ENCODE measurements around the gene CHRNA3. TPM values are rescaled to one million over a fixed set of nuclear protein-coding genes. Genes with fewer than 3 reads are reported as not detected.

Gene CHRNA3
- total and polyA plus RNA-seq, 12 donors = 0.04 to 9.2 (median 0.54) TPM; not detected in 4

GRCh38 chr15:78663703-78664102 is 42.9 kb upstream of the CHRNA3 start:
- 86 to 91% methylated on average over 1 of the region's 1 CpG for WGBS, 2 donors
- Histone ChIP-seq H3K27ac (no peak overlapping the region), H3K27me3 (peaks cover 0 to 7% (median 0%) of the 10 kb centered on the region in 7 donors), H3K4me3 (no peak overlapping the region), H3K4me1 (peaks cover 0 to 7% (median 0%) of the 10 kb centered on the region in 9 donors), H3K9me3 (no peaks in the 10 kb centered on the region), H3K36me3 (no peaks in the 10 kb centered on the region)
- ATAC-seq = no peak
- no peak for TF ChIP-seq CTCF (IDR thresholded peaks at IDR 0.05)
- DNase-seq = no peak
- intact Hi-C loops (cut with DNase I) = no loop called here

- H3K36me3 ChIP-seq = no peaks in the 10 kb centered on the region
- no peak for TF ChIP-seq CTCF (IDR thresholded peaks at IDR 0.05)
- DNase-seq = no peak
- peaks cover 0 to 7% (median 0%) of the 10 kb centered on the region in 7 donors for H3K27me3 ChIP-seq
- H3K9me3 ChIP-seq = no peaks in the 10 kb centered on the region
- H3K4me1 ChIP-seq = no peaks in the 10 kb centered on the region
- no peak overlapping the region for H3K27ac ChIP-seq
- no peak overlapping the region for H3K4me3 ChIP-seq
- intact Hi-C loops (cut with DNase I) = no loop called here
- ATAC-seq = no peak
- WGBS, 2 donors = 59 to 72% methylated on average over 5 of the region's 5 CpGs
Measured at GRCh38 chr15:78662028-78662427, 41.2 kb upstream of the CHRNA3 start.

GRCh38 chr15:78661001-78661400 is 40.2 kb upstream of the CHRNA3 start:
- Histone ChIP-seq H3K4me1 (no peaks in the 10 kb centered on the region), H3K27me3 (peaks cover 0 to 7% (median 0%) of the 10 kb centered on the region in 7 donors), H3K9me3 (no peaks in the 10 kb centered on the region), H3K36me3 (no peaks in the 10 kb centered on the region), H3K4me3 (no peak overlapping the region), H3K27ac (no peak overlapping the region)
- DNase-seq (no peak), ATAC-seq (no peak)
- TF ChIP-seq CTCF (IDR thresholded peaks at IDR 0.05) = no peak
- intact Hi-C loops (cut with DNase I) = no loop called here
- WGBS, 2 donors = 96 to 97% methylated on average over 19 of the region's 19 CpGs

GRCh38 chr15:78660584-78660983 is 39.8 kb upstream of the CHRNA3 start:
- intact Hi-C loops (cut with DNase I) = no loop called here
- Histone ChIP-seq H3K4me3 (no peak overlapping the region), H3K9me3 (no peaks in the 10 kb centered on the region), H3K4me1 (no peaks in the 10 kb centered on the region), H3K27ac (no peak overlapping the region), H3K27me3 (peaks cover 0 to 7% (median 0%) of the 10 kb centered on the region in 7 donors), H3K36me3 (no peaks in the 10 kb centered on the region)
- TF ChIP-seq CTCF (IDR thresholded peaks at IDR 0.05) = no peak
- DNase-seq (no peak), ATAC-seq (no peak)
- 76 to 78% methylated on average over 9 of the region's 9 CpGs for WGBS, 2 donors

Measured in heart right ventricle (tissue), 16 donors.